ENCODE data around the gene ANKMY1. TPM values are rescaled to one million over a fixed set of nuclear protein-coding genes. Genes with fewer than 3 reads are reported as not detected.

ANKMY1 gene
- total and polyA plus RNA-seq, 2 of the 13 experiments (the other 11 are each of a cell fraction or from before 2014, with no cell fraction given): 11.7 to 18.8 TPM

- TF ChIP-seq ZFP91 (CRISPR knock-in tag; IDR thresholded peaks at IDR 0.05; ENCODE audit: borderline replicate concordance) (peak; percentile 39; the same call in 1 of the 2 replicates), MYC (CRISPR knock-in tag; IDR thresholded peaks at IDR 0.05; ENCODE audit: borderline replicate concordance) (no peak), ZMYM2 (CRISPR knock-in tag; IDR thresholded peaks at IDR 0.05) (no peak), ZNF562 (CRISPR knock-in tag; IDR thresholded peaks at IDR 0.05; ENCODE audit: borderline replicate concordance) (no peak), TFAP4 (IDR thresholded peaks at IDR 0.05; ENCODE audit: borderline replicate concordance, low read depth) (peak; percentile 53; the same call in 1 of the 2 replicates), NR1H2 (CRISPR knock-in tag; IDR thresholded peaks at IDR 0.05; ENCODE audit: borderline replicate concordance, low read depth) (no peak), TBX2 (CRISPR knock-in tag; IDR thresholded peaks at IDR 0.05; ENCODE audit: borderline replicate concordance) (peak; percentile 30; the same call in 1 of the 2 replicates), PBX3 (CRISPR knock-in tag; IDR thresholded peaks at IDR 0.05; ENCODE audit: borderline replicate concordance) (no peak), PHF20 (CRISPR knock-in tag; IDR thresholded peaks at IDR 0.05) (no peak), NFYB (CRISPR knock-in tag; IDR thresholded peaks at IDR 0.05) (no peak), JDP2 (CRISPR knock-in tag; IDR thresholded peaks at IDR 0.05; ENCODE audit: borderline replicate concordance) (no peak), ZBTB3 (CRISPR knock-in tag; IDR thresholded peaks at IDR 0.05; ENCODE audit: borderline replicate concordance, low read depth) (no peak), THAP7 (CRISPR knock-in tag; IDR thresholded peaks at IDR 0.05) (peak; percentile 47; the same call in 1 of the 2 replicates), E2F5 (CRISPR knock-in tag; conservative IDR thresholded peaks at IDR 0.05) (no peak), CEBPG (CRISPR knock-in tag; IDR thresholded peaks at IDR 0.05) (peak; percentile 53), ZBTB37 (CRISPR knock-in tag; IDR thresholded peaks at IDR 0.05) (no peak), ZNF574 (CRISPR knock-in tag; IDR thresholded peaks at IDR 0.05) (0 out of 2 replicates have a peak, but pooled peaks have one; percentile 40), RNF2 (conservative IDR thresholded peaks at IDR 0.05; ENCODE audit: low read depth) (no peak), GLI4 (CRISPR knock-in tag; IDR thresholded peaks at IDR 0.05; ENCODE audit: borderline replicate concordance) (no peak)
Observed at GRCh38 chr2:240513549-240514287, 44.1 kb downstream of the ANKMY1 start (continued).

Measured in HepG2 (cell line).